ENCODE measurements around the gene TMEM168. TPM values are rescaled to one million over a fixed set of nuclear protein-coding genes. Genes with fewer than 3 reads are reported as not detected.
A peak's percentile ranks its signal among the peaks of the same experiment; 100 is the strongest.

Gene TMEM168
- total RNA-seq, 6 experiments from 2014 or later = 15.4 to 19.3 (median 18.0) TPM

DNA sequence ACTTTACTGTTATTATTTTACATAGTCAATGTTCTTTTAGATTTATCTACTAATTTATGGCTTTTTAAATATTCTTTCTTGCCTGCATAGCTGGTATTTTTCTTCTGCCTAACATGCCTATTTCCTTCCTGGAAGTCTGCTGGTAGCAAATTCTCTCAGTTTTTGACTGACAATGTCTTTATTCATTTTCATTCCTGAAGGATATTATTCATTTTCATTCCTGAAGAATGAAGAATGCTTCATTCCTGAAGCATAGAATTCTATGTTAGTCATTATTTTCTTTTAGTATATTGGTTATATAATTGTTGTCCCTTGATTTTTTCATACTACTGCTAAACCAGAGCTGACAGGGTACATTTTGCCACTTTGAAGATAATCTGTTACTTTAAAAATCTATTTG lies 41.8 kb downstream of the TMEM168 start:
- peaks cover 8% of the 10 kb centered on the region for H3K4me1 Mint-ChIP-seq (ENCODE audit: low read depth)
- no peaks in the 10 kb centered on the region for H3K27me3 Mint-ChIP-seq (ENCODE audit: insufficient read depth)
- no peaks in the 10 kb centered on the region for H3K36me3 Mint-ChIP-seq (ENCODE audit: low read depth)
- H3K9me3 Mint-ChIP-seq = 0 out of 2 replicates have a peak, but pooled peaks cover 4% of the 10 kb centered on the region
- DNase-seq = peak; percentile 2
- no peak for TF ChIP-seq CTCF (IDR thresholded peaks at IDR 0.05)
- no peak overlapping the region for H3K4me3 Mint-ChIP-seq
- H3K27ac Mint-ChIP-seq = no peak overlapping the region

GRCh38 chr7:112745635-112746034 lies 44.6 kb downstream of the TMEM168 start:
- Mint-ChIP-seq H3K27ac (no peak overlapping the region), H3K9me3 (0 out of 2 replicates have a peak, but pooled peaks cover 4% of the 10 kb centered on the region), H3K4me1 (ENCODE audit: low read depth) (peaks cover 8% of the 10 kb centered on the region), H3K36me3 (ENCODE audit: low read depth) (no peaks in the 10 kb centered on the region), H3K27me3 (ENCODE audit: insufficient read depth) (no peaks in the 10 kb centered on the region; the same call in 1 of the 2 replicates), H3K4me3 (no peak overlapping the region)
- TF ChIP-seq CTCF (IDR thresholded peaks at IDR 0.05) = no peak
- no peak for DNase-seq

DNA sequence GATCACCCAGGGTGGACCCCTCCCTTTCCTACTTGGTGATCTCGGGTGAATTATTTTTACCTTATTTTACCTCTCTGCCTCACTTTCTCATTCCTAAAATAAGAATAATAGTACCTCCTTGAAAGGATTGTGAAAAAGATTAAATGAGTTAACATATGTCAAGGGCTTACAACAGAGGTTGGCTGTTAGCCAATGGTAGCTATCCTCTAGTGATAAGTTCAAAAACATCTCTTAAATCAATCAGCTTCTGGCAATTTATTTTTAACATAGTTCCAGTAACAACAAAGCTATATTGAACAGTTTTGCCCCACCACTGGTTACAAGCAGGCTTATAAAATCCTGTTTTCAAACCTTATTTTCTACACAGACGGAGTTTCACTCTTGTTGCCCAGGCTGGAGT lies 45.4 kb downstream of the TMEM168 start:
- Mint-ChIP-seq H3K4me1 (ENCODE audit: low read depth) (peaks cover 8% of the 10 kb centered on the region), H3K9me3 (0 out of 2 replicates have a peak, but pooled peaks cover 4% of the 10 kb centered on the region), H3K27ac (no peak overlapping the region), H3K27me3 (ENCODE audit: insufficient read depth) (no peaks in the 10 kb centered on the region; the same call in 1 of the 2 replicates), H3K36me3 (ENCODE audit: low read depth) (no peaks in the 10 kb centered on the region), H3K4me3 (no peak overlapping the region)
- TF ChIP-seq CTCF (IDR thresholded peaks at IDR 0.05) = no peak
- no peak for DNase-seq

DNA sequence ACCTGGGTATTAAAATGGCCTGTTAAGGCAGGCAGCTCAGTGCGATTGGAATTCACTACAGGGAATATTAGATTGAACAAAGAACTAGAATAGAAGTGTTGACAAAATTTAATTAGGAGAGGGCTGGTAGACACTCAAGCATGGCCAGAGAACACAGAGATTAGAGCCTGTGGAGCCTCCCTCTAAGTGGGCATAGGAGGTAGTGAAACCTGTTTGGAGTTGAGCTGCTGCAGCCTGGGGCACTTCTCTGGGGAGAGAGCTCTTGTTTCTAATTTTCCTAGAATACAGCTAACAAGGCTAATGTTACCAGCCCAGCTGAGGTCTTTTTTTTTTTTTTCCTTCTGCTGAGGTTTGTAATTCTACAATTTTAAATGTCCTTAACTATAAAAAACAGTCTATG lies 46.4 kb downstream of the TMEM168 start:
- H3K4me3 Mint-ChIP-seq = no peak overlapping the region
- H3K27me3 Mint-ChIP-seq (ENCODE audit: insufficient read depth) = no peaks in the 10 kb centered on the region; the same call in 1 of the 2 replicates
- H3K27ac Mint-ChIP-seq = no peak overlapping the region
- H3K9me3 Mint-ChIP-seq = 0 out of 2 replicates have a peak, but pooled peaks cover 4% of the 10 kb centered on the region
- no peak for TF ChIP-seq CTCF (IDR thresholded peaks at IDR 0.05)
- DNase-seq = no peak
- peaks cover 8% of the 10 kb centered on the region for H3K4me1 Mint-ChIP-seq (ENCODE audit: low read depth)
- H3K36me3 Mint-ChIP-seq (ENCODE audit: low read depth) = no peaks in the 10 kb centered on the region

- no peak for DNase-seq
- H3K4me3 Mint-ChIP-seq = no peak overlapping the region
- no peaks in the 10 kb centered on the region for H3K36me3 Mint-ChIP-seq (ENCODE audit: low read depth)
- no peaks in the 10 kb centered on the region for H3K4me1 Mint-ChIP-seq (ENCODE audit: low read depth)
- no peaks in the 10 kb centered on the region; the same call in 1 of the 2 replicates for H3K27me3 Mint-ChIP-seq (ENCODE audit: insufficient read depth)
- no peak overlapping the region for H3K27ac Mint-ChIP-seq
- peaks cover 5% of the 10 kb centered on the region for H3K9me3 Mint-ChIP-seq
- no peak for TF ChIP-seq CTCF (IDR thresholded peaks at IDR 0.05)
These were observed 49.5 kb downstream of the TMEM168 start for GRCh38 chr7:112740667-112741066.
